AG09319 (cell line): ENCODE measurements around the gene PLA2G15.

Experiments used
- DNase-seq: peaks from one replicate; pipeline ENCODE4 v3.0.0-alpha.2; 2010; ENCODE audit warnings: low read depth; ENCODE audit errors: extremely low read depth
- CTCF ChIP-seq: IDR thresholded peaks from 2 replicates; pipeline ENCODE4 v1.5.1; 2011; ENCODE audit warnings: low read depth, mild to moderate bottlenecking, inconsistent platforms, low read length, moderate library complexity

Gene PLA2G15

GRCh38 chr16:68216240-68216639 is 28.9 kb upstream of the PLA2G15 start:
- no peak for TF ChIP-seq CTCF
- DNase-seq, result no peak

GRCh38 chr16:68217506-68217905 is 27.7 kb upstream of the PLA2G15 start:
- no peak for TF ChIP-seq CTCF
- DNase-seq, result no peak

GRCh38 chr16:68219725-68220351 is 25.3 kb upstream of the PLA2G15 start:
- no peak for TF ChIP-seq CTCF
- no peak for DNase-seq

GRCh38 chr16:68223072-68223471 is 22.1 kb upstream of the PLA2G15 start:
- no peak for TF ChIP-seq CTCF
- DNase-seq, result no peak

- TF ChIP-seq CTCF, result no peak
- DNase-seq, result no peak
Measured at GRCh38 chr16:68226116-68226515, 19.1 kb upstream of the PLA2G15 start.

GRCh38 chr16:68227183-68227793 is 17.9 kb upstream of the PLA2G15 start:
- DNase-seq, result no peak
- TF ChIP-seq CTCF, result no peak

- no peak for DNase-seq
- TF ChIP-seq CTCF, result no peak
Measured at GRCh38 chr16:68227850-68228553, 17.2 kb upstream of the PLA2G15 start.
